Measurements from ENCODE around the gene LAIR2.

LAIR2 gene

DNA sequence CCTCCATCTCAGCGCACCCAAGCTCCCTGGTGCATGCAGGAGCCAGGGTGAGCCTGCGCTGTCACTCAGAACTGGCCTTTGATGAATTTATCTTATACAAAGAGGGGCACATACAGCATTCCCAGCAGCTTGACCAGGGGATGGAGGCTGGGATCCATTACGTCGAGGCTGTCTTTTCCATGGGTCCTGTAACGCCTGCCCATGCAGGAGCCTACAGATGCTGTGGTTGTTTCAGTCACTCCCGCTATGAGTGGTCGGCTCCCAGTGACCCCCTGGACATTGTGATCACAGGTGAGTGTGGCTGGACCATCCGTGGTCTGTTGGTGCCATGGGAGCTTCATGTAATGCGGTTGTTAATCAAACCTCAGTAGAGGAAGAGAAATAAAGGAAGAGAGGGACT is 33.0 kb downstream of the LAIR2 start:
- DNase-seq = no peak

- DNase-seq = no peak
Measured at GRCh38 chr19:54536956-54537355, 34.3 kb downstream of the LAIR2 start.

DNA sequence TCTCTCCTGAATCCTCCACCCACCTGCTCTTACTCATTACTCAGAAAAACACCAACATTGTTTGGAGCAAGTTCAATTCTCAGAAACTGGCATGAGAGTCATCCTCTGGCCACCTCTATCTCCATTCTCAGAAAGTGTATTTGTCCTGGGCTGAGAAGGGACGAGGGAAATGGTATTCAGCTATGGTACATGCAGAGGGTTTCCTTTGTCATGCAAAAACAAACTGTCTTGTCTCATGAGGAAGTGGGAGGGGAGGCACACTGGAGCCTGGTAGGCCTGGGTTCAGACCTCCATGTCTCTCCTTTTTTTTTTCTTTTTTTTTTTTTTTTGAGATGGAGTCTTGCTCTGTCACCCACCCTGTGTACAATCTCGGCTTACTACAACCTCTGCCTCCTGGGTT is 39.1 kb downstream of the LAIR2 start:
- DNase-seq = no peak

GRCh38 chr19:54548806-54549205 is 46.2 kb downstream of the LAIR2 start:
- DNase-seq = no peak

GRCh38 chr19:54549224-54549623 is 46.6 kb downstream of the LAIR2 start:
- no peak for DNase-seq

GRCh38 chr19:54551293-54551692 is 48.7 kb downstream of the LAIR2 start:
- no peak for DNase-seq

DNA sequence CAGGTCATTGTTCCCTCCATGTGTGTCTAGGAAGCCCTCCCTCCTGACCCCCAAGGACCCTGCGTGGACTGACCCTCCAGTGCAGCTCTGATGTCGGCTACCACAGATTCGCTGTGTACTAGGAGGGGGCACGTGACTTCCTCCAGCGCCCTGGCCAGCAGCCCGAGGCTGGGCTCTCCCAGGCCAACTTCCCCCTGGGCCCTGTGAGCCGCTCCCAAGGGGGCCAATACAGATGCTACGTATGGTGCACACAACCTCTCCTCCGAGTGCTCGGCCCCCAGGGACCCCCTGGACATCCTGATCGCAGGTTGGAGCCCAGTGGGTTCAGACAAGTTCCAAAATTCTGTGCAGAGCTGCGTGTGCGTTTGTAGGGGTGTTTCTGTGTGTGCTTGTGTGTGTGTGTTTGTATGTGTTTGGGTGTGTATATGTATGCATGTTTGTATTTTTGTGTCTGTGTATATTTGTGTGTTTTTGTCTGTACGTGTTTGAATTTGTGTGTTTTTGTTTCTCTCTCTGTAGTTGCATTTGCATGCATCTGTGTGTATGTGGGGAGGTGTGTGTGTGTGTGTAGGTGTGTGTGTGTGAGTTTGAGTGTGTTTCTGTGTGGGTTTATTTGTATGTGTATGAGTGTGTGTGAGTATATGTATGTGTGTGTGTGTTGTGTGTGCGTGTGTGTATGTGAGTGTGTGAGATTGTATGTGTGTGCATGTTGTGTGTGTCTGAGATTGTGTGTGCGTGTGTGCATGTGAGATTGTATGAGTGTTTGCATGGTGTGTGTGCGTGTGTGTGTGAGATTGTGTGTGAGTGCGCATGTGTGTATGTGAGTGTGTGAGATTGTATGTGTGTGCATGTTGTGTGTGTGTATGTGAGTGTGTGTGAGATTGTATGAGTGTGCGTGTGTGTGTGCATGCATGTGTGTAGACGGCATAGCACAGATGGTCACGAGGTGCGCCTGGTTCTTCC is 49.6 kb downstream of the LAIR2 start:
- peak; percentile 22 to 25 for DNase-seq

DNA sequence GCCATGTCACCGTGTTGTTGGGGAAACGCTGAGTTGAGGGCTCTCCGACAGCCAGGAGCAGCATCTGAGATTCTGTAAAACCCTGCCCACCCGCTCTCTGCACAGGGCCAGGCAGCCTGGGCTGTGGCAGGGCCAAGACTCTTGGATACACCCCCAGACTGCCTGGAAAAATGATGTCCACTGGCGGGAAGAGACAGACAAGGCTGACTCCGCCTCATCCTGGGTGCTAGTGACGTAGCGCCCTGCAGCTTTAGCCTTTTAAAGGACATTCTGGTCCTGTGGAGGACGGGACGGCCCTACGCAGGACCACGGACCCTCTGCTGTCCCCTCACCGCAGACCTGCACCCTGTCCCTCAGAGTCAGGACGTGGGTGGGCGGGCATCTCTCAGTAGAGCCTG is 50.3 kb downstream of the LAIR2 start:
- no peak for DNase-seq

- no peak for DNase-seq
Measured at GRCh38 chr19:54554006-54554405, 51.4 kb downstream of the LAIR2 start.

DNA sequence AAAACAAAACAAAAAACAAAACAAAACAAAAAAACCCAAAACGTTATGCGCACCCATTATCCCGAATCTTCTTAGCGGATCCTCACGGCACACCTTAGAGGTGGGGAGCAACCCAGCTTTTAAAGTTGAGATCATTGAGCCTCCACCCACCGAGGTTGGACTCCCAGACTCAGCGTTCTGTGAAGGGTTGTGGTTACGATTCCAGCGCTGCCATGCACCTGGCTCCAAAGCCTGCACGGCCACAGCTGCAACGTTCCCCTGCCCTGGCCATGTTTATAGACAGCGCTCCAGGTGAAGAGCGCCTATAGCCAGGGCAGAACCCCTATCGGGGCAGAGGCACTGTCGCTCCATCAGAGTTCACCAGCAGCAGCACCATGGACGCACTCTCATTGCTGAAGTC is 52.3 kb downstream of the LAIR2 start:
- no peak for DNase-seq

DNA sequence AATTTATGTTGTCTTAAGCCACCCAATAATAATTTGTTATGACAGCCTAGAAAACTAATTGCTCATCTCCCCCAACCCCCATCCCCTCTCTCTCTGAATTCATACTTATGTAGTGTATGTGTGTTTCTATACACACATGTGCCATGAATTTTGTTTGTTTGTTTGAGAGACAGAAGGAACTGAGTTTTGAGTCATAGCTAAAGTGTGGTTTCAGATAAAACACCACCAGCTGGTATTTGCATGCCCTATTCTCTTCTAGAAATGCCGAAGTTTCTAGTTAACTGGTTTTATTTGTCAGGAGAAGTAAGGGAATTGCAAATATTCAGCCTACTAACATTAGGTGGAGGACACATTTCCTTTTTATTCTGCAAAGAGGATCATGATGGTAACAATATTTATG is 53.6 kb downstream of the LAIR2 start:
- DNase-seq = no peak

GRCh38 chr19:54558339-54558738 is 55.7 kb downstream of the LAIR2 start:
- DNase-seq = no peak
